Left renal cortex interstitium (tissue), 4 donors: ENCODE data around the gene BRD9. TPM values are rescaled to one million over a fixed set of nuclear protein-coding genes. Genes with fewer than 3 reads are reported as not detected.
"Not testable (repeated sequence)": the region's sequence is repeated elsewhere in the genome, so short reads cannot be mapped to it uniquely, and the experiment has no call there.

ENCODE experiments used
- DNase-seq, 4 donors: peaks; one replicate each; pipeline ENCODE4 v3.0.0-alpha.2; 2013; ENCODE audit warnings: low read depth in 4 of 4, low spot score in 2 of 4, missing footprints in 1 of 4
- polyA plus RNA-seq, 4 donors: library from polyadenylated mRNA; unstranded; fragments of 120-200 nt; gene quantifications; one replicate each; pipeline ENCODE4 v1.2.1, GENCODE V29; 2013; ENCODE audit not compliant: insufficient read length in 4 of 4

The BRD9 gene
- polyA plus RNA-seq, 4 donors, result 35.4 to 46.6 (median 40.9) TPM

GRCh38 chr5:881551-881935, 11.1 kb downstream of the BRD9 start:
- no peak for DNase-seq

GRCh38 chr5:880816-881550, 11.6 kb downstream of the BRD9 start:
- no peak for DNase-seq

GRCh38 chr5:878677-879076, 13.9 kb downstream of the BRD9 start:
- DNase-seq, result not testable (repeated sequence)

GRCh38 chr5:878125-878524, 14.5 kb downstream of the BRD9 start:
- DNase-seq, result no peak

- DNase-seq, result no peak
These were observed 15.9 kb downstream of the BRD9 start for GRCh38 chr5:876398-877365.

GRCh38 chr5:875931-876330, 16.7 kb downstream of the BRD9 start:
- no peak for DNase-seq

GRCh38 chr5:873328-873727, 19.3 kb downstream of the BRD9 start:
- no peak for DNase-seq

GRCh38 chr5:872301-872700, 20.3 kb downstream of the BRD9 start:
- DNase-seq, result no peak

- DNase-seq, result no peak
These were observed 20.9 kb downstream of the BRD9 start for GRCh38 chr5:871596-872298.

GRCh38 chr5:870956-871355, 21.6 kb downstream of the BRD9 start:
- DNase-seq, result no peak

GRCh38 chr5:868428-869135, 24.0 kb downstream of the BRD9 start:
- DNase-seq, result no peak

GRCh38 chr5:867300-867870, 25.2 kb downstream of the BRD9 start:
- DNase-seq, result no peak

GRCh38 chr5:865771-866170, 26.8 kb downstream of the BRD9 start:
- DNase-seq, result no peak

GRCh38 chr5:865168-865521, 27.5 kb downstream of the BRD9 start:
- DNase-seq, result no peak

- no peak for DNase-seq
These were observed 28.0 kb downstream of the BRD9 start for GRCh38 chr5:864492-865167.

GRCh38 chr5:863244-863805, 29.3 kb downstream of the BRD9 start:
- DNase-seq, result no peak

GRCh38 chr5:862367-863243, 30.0 kb downstream of the BRD9 start:
- peak in 1 of 4 donors; percentile 27 for DNase-seq
